GM12875 (cell line): Measurements from ENCODE around the gene CENPU.

Experiments used
- H3K4me3 ChIP-seq: one replicate; pipeline ENCODE4 v1.5.1; 2011; ENCODE audit warnings: low read depth, low read length, control low read depth
- TF ChIP-seq, protein P1 (sequence below): IDR thresholded peaks from 2 replicates; pipeline ENCODE4 v1.5.1; 2011; ENCODE audit warnings: low read depth, mild to moderate bottlenecking, control low read depth, inconsistent platforms, low read length, moderate library complexity, borderline replicate concordance; ENCODE audit not compliant: insufficient read depth

The CENPU gene

DNA sequence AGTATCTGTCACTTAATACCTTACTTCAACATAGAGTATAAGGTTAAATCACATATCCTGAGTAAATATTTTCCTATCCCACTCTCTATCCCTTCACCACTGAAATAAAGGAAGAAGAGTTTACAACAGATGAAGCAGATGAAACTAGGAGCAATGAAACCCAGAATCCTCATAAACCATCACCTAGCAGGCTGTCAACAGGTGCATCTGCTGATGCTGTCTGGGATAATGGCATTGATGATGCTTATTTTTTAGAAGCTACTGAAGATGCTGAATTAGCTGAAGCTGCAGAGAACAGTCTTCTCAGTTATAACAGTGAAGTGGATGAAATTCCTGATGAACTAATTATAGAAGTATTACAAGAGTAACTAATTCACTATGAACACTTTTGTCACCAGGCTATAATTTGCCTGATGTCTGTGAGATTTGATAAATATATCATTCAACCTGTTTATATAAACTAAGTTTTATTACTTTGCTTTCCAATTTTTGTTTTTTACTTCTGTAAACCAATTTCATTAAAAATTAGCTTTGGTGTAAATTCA, 39.4 kb downstream of the CENPU start:
- H3K4me3 ChIP-seq, result no peak overlapping the region
- TF ChIP-seq, protein P1, sequence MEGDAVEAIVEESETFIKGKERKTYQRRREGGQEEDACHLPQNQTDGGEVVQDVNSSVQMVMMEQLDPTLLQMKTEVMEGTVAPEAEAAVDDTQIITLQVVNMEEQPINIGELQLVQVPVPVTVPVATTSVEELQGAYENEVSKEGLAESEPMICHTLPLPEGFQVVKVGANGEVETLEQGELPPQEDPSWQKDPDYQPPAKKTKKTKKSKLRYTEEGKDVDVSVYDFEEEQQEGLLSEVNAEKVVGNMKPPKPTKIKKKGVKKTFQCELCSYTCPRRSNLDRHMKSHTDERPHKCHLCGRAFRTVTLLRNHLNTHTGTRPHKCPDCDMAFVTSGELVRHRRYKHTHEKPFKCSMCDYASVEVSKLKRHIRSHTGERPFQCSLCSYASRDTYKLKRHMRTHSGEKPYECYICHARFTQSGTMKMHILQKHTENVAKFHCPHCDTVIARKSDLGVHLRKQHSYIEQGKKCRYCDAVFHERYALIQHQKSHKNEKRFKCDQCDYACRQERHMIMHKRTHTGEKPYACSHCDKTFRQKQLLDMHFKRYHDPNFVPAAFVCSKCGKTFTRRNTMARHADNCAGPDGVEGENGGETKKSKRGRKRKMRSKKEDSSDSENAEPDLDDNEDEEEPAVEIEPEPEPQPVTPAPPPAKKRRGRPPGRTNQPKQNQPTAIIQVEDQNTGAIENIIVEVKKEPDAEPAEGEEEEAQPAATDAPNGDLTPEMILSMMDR, result no peak

DNA sequence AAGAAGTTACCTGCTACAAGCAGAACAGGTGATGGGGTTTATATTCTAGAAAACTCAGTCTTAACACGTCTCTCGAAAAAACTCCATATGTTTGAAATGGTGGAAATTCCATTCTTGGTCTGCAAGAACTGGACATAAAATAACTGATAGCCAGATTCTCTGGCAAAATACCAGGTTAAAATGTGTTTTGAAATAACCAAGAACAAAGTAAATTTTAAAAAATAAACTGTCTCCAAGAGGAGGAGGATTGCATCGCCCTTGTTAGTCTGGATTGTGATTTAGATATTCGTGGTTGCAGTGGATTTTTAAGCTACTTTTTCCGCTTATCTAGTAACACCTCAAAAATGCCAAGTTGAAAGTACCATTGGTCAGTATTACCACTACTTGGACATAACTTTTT, 40.8 kb downstream of the CENPU start:
- TF ChIP-seq, protein P1, result no peak
- no peak overlapping the region for H3K4me3 ChIP-seq

DNA sequence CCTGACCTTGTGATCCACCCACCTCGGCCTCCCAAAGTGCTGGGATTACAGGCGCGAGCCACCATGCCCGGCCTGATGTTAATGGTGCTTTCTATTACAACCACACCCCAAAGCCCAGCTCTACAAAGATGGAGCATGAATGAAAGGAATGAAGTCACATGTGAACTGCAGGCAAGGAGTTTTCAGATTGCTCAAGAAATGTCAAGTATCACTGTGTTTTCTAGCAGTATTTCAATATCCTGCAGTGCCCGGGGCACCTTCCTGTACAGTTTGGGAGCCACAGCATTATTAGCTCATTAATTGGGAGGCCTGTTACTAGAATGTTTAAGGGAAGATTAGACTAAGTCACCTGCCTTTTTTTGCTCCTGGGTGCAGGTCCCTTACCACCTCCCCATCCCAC, 44.2 kb downstream of the CENPU start:
- TF ChIP-seq, protein P1, result no peak
- no peak overlapping the region for H3K4me3 ChIP-seq

DNA sequence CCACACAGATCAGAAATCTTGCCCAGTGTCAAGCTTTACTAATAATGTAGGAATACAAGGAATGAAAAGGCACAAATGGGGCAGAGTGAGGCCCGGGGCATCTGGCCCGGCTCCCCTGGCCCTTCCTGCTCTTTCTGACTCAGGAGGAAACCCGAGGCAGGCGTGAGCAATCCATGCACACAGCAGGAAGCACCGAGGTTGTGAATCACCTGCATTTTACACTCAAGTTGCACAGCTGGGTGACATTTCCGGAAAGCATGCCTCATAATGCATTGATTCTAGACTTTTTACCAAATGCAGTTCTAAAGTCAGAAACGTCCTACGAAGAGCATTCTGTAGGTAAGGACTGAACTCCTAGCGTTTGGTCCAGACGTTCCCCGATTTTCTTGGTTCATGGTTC, 45.4 kb downstream of the CENPU start:
- H3K4me3 ChIP-seq, result no peak overlapping the region
- TF ChIP-seq, protein P1, result no peak

DNA sequence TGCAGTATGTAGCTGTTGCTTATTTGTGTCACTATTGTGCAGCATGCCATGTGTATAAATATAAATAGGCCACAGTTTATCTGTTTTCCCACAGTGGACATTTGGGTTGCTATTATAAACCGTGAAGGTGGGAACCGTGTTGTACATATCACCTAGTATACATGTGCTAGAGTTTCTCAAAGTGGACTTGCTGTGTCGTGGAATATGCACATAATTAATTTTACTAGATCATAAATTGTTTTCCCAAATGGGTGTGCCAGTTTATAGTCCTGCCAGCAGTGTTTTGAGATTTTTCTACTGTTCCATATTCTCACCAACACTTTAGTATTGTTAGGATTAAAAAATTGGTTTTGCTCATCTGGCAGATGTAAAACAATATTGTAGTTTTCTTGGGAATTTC, 45.9 kb downstream of the CENPU start:
- TF ChIP-seq, protein P1, result no peak
- H3K4me3 ChIP-seq, result no peak overlapping the region

DNA sequence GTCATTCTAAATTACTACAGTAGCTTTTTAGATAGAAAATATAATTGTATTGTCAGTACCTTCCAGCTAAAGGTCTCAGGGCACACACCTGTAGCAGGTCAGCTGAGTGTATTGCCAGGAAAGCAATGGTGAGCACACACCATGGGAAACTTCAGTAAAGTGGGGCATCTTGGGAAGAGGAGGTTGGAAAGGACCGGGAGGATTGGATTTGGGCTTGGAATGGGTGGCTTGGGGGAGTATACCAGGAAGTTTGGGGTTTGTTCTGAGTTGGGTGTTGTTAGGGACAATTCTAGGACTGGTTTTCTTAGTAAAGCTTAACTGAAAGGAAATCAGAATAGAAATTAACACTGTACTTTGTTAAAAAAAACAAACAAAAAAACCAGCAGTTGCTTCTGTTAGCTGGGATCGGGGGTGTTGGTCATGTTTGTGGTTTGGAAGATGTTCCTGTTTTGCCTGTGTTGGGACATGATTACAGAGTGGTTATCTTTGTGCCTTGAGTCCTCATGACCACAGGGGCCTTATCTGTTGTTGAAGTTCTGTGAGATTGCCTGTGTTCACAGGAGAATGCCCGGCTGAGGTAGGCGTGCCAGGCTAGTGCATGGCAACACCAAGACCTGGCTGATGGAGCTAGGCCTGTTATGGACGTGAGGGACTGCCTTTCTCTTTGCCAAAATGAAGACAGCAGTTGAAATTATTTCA, 49.3 kb downstream of the CENPU start:
- H3K4me3 ChIP-seq, result no peak overlapping the region
- TF ChIP-seq, protein P1, result no peak

DNA sequence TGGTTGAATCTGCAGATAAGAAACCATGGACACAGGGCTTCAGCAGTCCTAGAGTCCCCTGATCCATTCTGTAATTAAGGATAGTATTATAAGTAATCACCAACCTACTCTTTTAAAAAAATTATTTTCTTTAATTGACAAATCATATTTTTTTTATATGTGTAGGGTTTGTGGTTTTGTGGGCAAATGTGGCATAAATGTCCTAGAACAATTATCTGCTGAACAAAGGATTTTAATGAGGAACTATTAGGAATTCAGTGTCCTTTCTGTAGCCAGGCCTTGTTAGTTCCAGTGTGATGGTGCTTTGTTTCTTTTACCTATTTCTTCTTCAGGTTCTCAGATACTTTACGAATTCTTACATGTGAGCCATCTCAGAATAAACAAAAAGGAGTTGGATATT, 52.0 kb downstream of the CENPU start:
- TF ChIP-seq, protein P1, result no peak

More for the DNA sequence above, 52.0 kb downstream of the CENPU start:
- no peak overlapping the region for H3K4me3 ChIP-seq
